ENCODE measurements around the gene WWTR1. TPM values are rescaled to one million over a fixed set of nuclear protein-coding genes. Genes with fewer than 3 reads are reported as not detected.

Gene WWTR1
- total RNA-seq, 2 donors from 2014 or later: 17.3 to 18.5 TPM

- no peak overlapping the region for H3K4me3 ChIP-seq (ENCODE audit: low read length)
- no peak overlapping the region for H3K4me3 Mint-ChIP-seq
- H3K9me3 ChIP-seq (ENCODE audit: control insufficient read depth, low read length): no peaks in the 10 kb centered on the region
- no peak overlapping the region for H3K9ac ChIP-seq (ENCODE audit: extremely low read depth, low read length, poor library complexity, severe bottlenecking)
- no peak for DNase-seq
- H3K27ac Mint-ChIP-seq: no peak overlapping the region
- H3K27ac ChIP-seq (ENCODE audit: low read depth, low read length): no peak overlapping the region
- peaks cover 4% of the 10 kb centered on the region for H3K4me1 Mint-ChIP-seq
- TF ChIP-seq CTCF (conservative IDR thresholded peaks at IDR 0.05): no peak
- H3K36me3 ChIP-seq (ENCODE audit: control insufficient read depth, insufficient read depth, low read length): peaks cover 2% of the 10 kb centered on the region
- peaks cover 5% of the 10 kb centered on the region for H3K36me3 Mint-ChIP-seq (ENCODE audit: low read depth)
- H3K4me1 ChIP-seq (ENCODE audit: control insufficient read depth, insufficient read depth, low read length): no peaks in the 10 kb centered on the region
- no peaks in the 10 kb centered on the region for H3K9me3 Mint-ChIP-seq
- H3K27me3 ChIP-seq (ENCODE audit: control insufficient read depth, insufficient read depth, low read length, poor library complexity, severe bottlenecking): no peaks in the 10 kb centered on the region
- 99 to 100% methylated on average over 1 to 2 of the region's 2 CpGs for WGBS, 2 experiments (ENCODE audit: insufficient coverage in 1 of 2, insufficient read length in 1 of 2)
- H3K27me3 Mint-ChIP-seq (ENCODE audit: insufficient read depth): peaks cover 2% of the 10 kb centered on the region
Measured at GRCh38 chr3:149515249-149515648, 142.6 kb downstream of the WWTR1 start.

GRCh38 chr3:149514471-149514870 lies 143.4 kb downstream of the WWTR1 start:
- H3K36me3 Mint-ChIP-seq (ENCODE audit: low read depth): peaks cover 2% of the 10 kb centered on the region
- Histone ChIP-seq H3K36me3 (ENCODE audit: control insufficient read depth, insufficient read depth, low read length) (peaks cover 2% of the 10 kb centered on the region), H3K9ac (ENCODE audit: extremely low read depth, low read length, poor library complexity, severe bottlenecking) (no peak overlapping the region), H3K4me3 (ENCODE audit: low read length) (no peak overlapping the region), H3K27me3 (ENCODE audit: control insufficient read depth, insufficient read depth, low read length, poor library complexity, severe bottlenecking) (no peaks in the 10 kb centered on the region), H3K4me1 (ENCODE audit: control insufficient read depth, insufficient read depth, low read length) (no peaks in the 10 kb centered on the region), H3K27ac (ENCODE audit: low read depth, low read length) (no peak overlapping the region), H3K9me3 (ENCODE audit: control insufficient read depth, low read length) (no peaks in the 10 kb centered on the region)
- H3K4me1 Mint-ChIP-seq: peaks cover 4% of the 10 kb centered on the region
- 83 to 92% methylated on average over 1 to 2 of the region's 2 CpGs for WGBS, 2 experiments (ENCODE audit: insufficient coverage in 1 of 2, insufficient read length in 1 of 2)
- H3K27me3 Mint-ChIP-seq (ENCODE audit: insufficient read depth): peaks cover 2% of the 10 kb centered on the region
- no peak for DNase-seq
- H3K27ac Mint-ChIP-seq: no peak overlapping the region
- no peaks in the 10 kb centered on the region for H3K9me3 Mint-ChIP-seq
- TF ChIP-seq CTCF (conservative IDR thresholded peaks at IDR 0.05): no peak
- no peak overlapping the region for H3K4me3 Mint-ChIP-seq

GRCh38 chr3:149512073-149512782 lies 145.6 kb downstream of the WWTR1 start:
- peaks cover 2% of the 10 kb centered on the region for H3K27me3 Mint-ChIP-seq (ENCODE audit: insufficient read depth)
- no peaks in the 10 kb centered on the region for H3K36me3 ChIP-seq (ENCODE audit: control insufficient read depth, insufficient read depth, low read length)
- H3K27ac Mint-ChIP-seq: no peak overlapping the region
- no peak overlapping the region for H3K4me3 Mint-ChIP-seq
- 24 to 30% methylated on average over 4 to 9 of the region's 9 CpGs for WGBS, 2 experiments (ENCODE audit: insufficient coverage in 1 of 2, insufficient read length in 1 of 2)
- H3K4me1 ChIP-seq (ENCODE audit: control insufficient read depth, insufficient read depth, low read length): no peaks in the 10 kb centered on the region
- no peaks in the 10 kb centered on the region for H3K9me3 Mint-ChIP-seq
- H3K36me3 Mint-ChIP-seq (ENCODE audit: low read depth): no peaks in the 10 kb centered on the region
- DNase-seq: peak; percentile 90
- TF ChIP-seq CTCF (conservative IDR thresholded peaks at IDR 0.05): peak; percentile 94
- peaks cover 19% of the 10 kb centered on the region for H3K4me1 Mint-ChIP-seq
- H3K9me3 ChIP-seq (ENCODE audit: control insufficient read depth, low read length): no peaks in the 10 kb centered on the region
- no peak overlapping the region for H3K27ac ChIP-seq (ENCODE audit: low read depth, low read length)
- no peaks in the 10 kb centered on the region for H3K27me3 ChIP-seq (ENCODE audit: control insufficient read depth, insufficient read depth, low read length, poor library complexity, severe bottlenecking)
- no peak overlapping the region for H3K9ac ChIP-seq (ENCODE audit: extremely low read depth, low read length, poor library complexity, severe bottlenecking)
- no peak overlapping the region for H3K4me3 ChIP-seq (ENCODE audit: low read length)

Measured in endodermal cell (in vitro differentiated cells).